NCI-H2227 (cell line): ENCODE data around the gene PSMA7.

Experiments used
- DNase-seq: peaks from one replicate; lab custom pipeline; 2025; ENCODE audit not compliant: unreplicated experiment; lab: John Stamatoyannopoulos, UW

Gene PSMA7

DNA sequence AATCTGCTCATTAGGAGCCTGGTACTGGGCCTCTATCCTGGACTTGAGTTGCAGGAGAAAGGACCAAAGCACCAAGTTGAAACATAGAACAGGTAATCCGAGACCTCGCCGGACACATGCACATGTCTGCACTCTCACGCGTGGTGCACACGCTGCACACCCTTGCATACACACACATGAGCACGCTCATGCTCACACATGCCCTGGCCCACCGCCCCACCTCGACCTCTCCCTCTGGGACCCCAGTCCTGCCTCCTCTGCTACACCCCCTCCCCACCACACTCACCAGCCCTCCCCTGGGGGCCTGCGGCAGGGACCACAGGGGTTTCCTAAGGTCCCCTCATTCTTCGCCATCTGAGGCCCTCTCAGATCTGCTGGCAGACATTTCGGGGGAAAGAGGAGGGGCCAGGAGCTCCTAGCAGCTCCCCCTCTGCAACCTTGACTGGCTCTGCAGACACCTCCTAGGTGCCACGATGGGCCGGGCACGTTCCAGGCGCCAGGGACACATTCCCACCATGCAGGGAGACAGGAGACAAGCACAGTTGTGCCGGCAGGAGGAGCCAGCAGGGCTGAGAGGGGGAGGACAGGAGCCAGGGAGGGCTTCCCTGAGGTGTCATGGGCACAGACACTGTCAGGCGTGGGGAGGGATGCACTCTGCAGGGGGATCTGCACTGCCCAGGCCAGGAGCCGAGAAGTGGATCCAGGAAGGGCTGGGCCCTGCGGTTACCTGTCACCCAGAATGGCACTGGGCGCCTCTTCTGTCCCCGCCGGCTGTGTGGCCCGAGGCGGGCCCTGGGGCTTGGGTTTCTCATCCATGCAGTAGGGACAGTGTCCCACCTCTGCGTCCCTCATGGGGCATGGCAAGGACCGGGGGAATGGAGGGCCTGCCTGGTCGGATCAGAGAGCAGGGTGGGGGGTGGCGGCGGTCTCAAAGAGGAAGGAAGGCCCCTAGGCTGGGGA is 46.5 kb downstream of the PSMA7 start:
- DNase-seq: no peak

DNA sequence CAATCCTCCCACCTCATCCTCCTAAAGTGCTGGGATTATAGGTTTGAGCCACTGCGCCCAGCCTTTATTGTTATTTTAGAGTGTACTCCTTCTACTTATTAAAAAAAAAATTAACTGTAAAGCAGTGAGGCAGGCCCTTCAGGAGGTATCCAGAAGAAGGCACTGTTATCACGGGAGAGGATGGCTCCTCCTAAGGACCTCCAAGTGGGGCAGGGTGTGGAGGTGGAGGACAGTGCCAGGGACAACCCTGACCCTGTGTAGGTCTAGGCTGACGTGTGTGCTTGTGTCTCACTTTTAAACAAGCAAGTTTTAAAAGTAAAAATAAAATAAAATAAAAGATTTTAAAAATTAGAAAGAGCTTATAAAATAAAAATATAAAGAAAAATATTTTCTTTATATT is 53.8 kb downstream of the PSMA7 start:
- no peak for DNase-seq

DNA sequence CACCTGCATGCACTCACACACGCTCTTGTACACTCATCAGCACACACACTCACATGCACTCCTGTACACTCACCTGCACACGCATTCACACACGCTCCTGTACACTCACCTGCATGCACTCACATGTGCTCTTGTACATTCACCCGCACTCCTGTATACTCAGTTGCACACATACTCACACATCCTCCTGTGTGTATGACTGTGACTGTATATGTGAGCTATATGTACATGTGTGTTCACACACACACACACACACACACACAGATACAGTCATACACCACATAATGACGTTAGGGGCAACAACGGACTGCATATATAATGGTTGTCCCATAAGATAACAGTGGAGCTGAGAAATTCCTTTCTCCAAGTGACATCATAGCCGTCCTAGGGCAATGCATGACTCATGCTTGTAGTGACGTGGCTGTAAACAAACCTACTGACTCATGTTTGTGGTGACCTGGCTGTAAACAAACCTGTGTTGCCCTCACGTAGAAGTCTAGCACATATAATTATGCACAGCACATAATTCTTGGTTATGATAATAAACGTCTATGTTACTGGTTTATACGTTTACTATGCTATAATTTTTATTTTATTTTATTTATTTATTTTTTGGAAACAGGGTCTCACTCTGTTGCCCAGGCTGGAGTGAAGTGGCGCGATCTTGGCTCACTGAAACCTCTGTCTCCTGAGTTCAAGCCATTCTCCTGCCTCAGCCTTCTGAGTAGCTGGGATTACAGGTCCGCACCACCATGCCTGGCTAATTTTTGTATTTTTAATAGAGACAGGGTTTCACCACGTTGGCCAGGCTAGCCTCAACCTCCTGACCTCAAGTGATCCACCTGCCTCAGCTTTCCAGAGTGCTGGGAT is 54.7 kb downstream of the PSMA7 start:
- peak; percentile 21 for DNase-seq

DNA sequence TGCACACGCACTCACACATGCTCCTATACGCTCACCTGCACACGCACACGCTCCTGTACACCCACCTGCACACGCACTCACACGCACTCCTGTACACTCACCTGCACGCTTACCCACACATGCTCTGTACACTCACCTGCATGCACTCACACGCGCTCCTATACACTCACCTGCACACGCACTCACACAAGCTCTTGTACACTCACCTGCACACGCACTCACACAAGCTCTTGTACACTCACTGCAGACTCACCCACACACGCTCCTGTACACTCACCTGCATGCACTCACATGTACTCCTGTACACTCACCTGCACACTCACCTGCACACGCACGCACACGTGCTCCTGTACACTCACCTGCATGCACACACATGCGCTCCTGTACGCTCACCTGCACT is 55.6 kb downstream of the PSMA7 start:
- no peak for DNase-seq

DNA sequence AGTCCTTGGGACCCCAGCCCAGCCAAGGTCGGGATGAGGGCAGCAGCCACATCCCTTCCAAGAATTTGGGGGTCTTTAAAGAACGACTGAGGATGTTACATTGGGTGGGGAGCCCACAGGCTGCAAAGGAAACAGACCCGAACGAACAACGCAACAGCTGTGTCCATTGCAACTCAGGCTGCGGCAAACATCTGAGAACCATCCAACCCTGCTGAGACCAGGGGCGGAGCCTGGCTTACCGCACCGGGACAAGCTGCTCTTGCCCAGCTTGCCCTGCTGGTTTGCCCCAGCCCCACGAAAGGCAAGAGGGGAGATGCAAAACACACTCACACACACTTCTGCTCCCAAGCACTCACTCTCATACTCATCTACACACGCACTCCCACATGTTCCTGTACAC is 56.0 kb downstream of the PSMA7 start:
- DNase-seq: no peak
